ENCODE results near the gene GRIN1.

Gene GRIN1

GRCh38 chr9:137147091-137147792, 8.3 kb downstream of the GRIN1 start:
- Mint-ChIP-seq H3K27me3 (peaks cover 25% of the 10 kb centered on the region), H3K9me3 (no peaks in the 10 kb centered on the region), H3K27ac (no peak overlapping the region)

DNA sequence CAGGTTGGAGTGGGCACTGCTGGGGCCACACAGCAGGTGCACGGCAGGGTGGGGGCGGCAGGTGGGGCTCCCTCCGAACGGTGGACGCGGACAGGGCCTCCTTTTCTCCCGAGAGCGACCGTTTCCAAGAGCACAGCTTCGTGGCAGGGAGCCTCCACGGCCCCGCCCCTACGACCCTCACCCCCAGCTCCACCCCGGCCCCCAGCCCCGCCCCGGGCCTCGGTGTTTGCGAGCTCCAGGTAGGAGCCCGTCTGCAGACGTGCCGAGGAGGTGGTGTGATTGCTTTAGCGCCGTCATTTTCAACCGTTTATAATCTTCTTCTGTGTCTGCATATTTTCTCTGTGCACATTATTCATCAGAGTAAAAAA, 8.8 kb downstream of the GRIN1 start:
- H3K27me3 Mint-ChIP-seq = peaks cover 22% of the 10 kb centered on the region
- H3K9me3 Mint-ChIP-seq = no peaks in the 10 kb centered on the region
- no peaks in the 10 kb centered on the region for H3K36me3 Mint-ChIP-seq (ENCODE audit: low read depth)
- no peaks in the 10 kb centered on the region for H3K4me1 Mint-ChIP-seq (ENCODE audit: low read depth)
- no peak for DNase-seq
- H3K27ac Mint-ChIP-seq = no peak overlapping the region
- H3K4me3 Mint-ChIP-seq = no peak overlapping the region

More at GRCh38 chr9:137147091-137147792, 8.3 kb downstream of the GRIN1 start:
- Mint-ChIP-seq H3K36me3 (ENCODE audit: low read depth) (no peaks in the 10 kb centered on the region), H3K4me3 (no peak overlapping the region), H3K4me1 (ENCODE audit: low read depth) (no peaks in the 10 kb centered on the region)
- no peak for DNase-seq

DNA sequence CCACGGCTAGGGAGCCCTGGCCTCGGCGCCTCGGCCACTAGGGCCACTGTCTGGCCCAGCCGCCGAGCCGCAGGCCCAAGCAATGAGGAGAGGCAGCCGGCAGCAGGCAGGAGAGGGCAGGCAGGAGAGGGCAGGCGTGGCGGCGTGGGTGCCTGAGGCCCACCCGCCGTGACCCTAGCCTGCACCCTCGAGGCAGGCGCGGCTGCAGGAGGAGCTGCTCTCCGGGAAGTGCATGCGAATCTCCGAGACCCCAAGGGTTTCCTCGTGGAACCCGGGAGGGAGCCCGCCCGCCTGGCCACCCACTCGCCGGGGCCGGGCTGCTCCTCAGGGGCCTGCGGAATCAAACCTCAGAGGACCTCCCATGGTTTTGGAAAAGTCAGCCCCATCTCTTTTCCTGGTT, 9.3 kb downstream of the GRIN1 start:
- H3K9me3 Mint-ChIP-seq = no peaks in the 10 kb centered on the region
- no peak overlapping the region for H3K4me3 Mint-ChIP-seq
- H3K27me3 Mint-ChIP-seq = peaks cover 22% of the 10 kb centered on the region
- no peak overlapping the region for H3K27ac Mint-ChIP-seq
- H3K36me3 Mint-ChIP-seq (ENCODE audit: low read depth) = no peaks in the 10 kb centered on the region
- no peak for DNase-seq
- H3K4me1 Mint-ChIP-seq (ENCODE audit: low read depth) = no peaks in the 10 kb centered on the region

DNA sequence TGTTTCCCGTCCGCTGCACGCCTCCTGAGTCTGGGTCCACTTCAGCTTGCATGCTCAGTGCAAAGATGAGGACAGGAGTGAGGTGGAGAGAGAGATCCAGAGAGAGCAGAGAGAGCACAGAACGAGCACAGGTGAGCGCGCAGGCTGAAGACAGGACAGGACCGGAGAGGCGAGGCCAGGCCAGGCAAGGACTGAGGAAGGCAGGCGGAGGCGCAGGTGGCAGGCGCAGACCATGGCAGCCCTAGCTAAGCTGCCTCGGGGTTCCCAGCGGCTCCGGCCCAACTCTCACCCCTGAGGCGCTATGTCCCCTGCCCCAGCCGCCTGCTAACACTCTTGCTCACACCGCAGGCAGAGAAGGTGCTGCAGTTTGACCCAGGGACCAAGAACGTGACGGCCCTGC, 9.7 kb downstream of the GRIN1 start:
- no peak for DNase-seq
- peaks cover 18% of the 10 kb centered on the region for H3K27me3 Mint-ChIP-seq
- no peak overlapping the region for H3K27ac Mint-ChIP-seq
- no peak overlapping the region for H3K4me3 Mint-ChIP-seq
- H3K4me1 Mint-ChIP-seq (ENCODE audit: low read depth) = no peaks in the 10 kb centered on the region
- no peaks in the 10 kb centered on the region for H3K36me3 Mint-ChIP-seq (ENCODE audit: low read depth)
- no peaks in the 10 kb centered on the region for H3K9me3 Mint-ChIP-seq

DNA sequence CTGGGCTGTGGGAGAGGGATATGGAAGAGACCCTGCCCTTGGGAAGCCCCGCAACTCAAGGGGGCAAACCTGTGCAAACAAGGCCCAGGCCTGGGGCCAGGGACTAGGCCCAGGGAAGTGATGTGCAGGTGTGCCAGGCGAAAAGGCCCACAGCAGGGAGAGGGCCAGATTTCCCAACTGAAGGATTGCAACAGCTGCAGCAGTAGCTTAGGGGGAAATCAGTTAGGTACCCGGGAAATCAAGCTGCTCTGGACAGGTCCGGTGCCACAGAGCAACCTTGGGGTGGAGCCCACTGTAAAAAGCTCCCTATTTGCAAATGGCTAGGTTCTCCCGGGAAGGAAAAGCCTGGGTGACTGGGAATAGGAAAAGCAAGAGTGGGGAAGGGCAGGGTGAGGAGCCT, 10.4 kb downstream of the GRIN1 start:
- DNase-seq = no peak
- Mint-ChIP-seq H3K9me3 (no peaks in the 10 kb centered on the region), H3K36me3 (ENCODE audit: low read depth) (no peaks in the 10 kb centered on the region), H3K27ac (no peak overlapping the region), H3K4me1 (ENCODE audit: low read depth) (no peaks in the 10 kb centered on the region), H3K4me3 (no peak overlapping the region), H3K27me3 (peaks cover 13% of the 10 kb centered on the region)

GRCh38 chr9:137149942-137150616, 11.1 kb downstream of the GRIN1 start:
- H3K36me3 Mint-ChIP-seq (ENCODE audit: low read depth) = no peaks in the 10 kb centered on the region
- no peaks in the 10 kb centered on the region for H3K4me1 Mint-ChIP-seq (ENCODE audit: low read depth)
- H3K27ac Mint-ChIP-seq = no peak overlapping the region
- peaks cover 17% of the 10 kb centered on the region for H3K27me3 Mint-ChIP-seq
- DNase-seq = no peak
- H3K9me3 Mint-ChIP-seq = no peaks in the 10 kb centered on the region
- no peak overlapping the region for H3K4me3 Mint-ChIP-seq

DNA sequence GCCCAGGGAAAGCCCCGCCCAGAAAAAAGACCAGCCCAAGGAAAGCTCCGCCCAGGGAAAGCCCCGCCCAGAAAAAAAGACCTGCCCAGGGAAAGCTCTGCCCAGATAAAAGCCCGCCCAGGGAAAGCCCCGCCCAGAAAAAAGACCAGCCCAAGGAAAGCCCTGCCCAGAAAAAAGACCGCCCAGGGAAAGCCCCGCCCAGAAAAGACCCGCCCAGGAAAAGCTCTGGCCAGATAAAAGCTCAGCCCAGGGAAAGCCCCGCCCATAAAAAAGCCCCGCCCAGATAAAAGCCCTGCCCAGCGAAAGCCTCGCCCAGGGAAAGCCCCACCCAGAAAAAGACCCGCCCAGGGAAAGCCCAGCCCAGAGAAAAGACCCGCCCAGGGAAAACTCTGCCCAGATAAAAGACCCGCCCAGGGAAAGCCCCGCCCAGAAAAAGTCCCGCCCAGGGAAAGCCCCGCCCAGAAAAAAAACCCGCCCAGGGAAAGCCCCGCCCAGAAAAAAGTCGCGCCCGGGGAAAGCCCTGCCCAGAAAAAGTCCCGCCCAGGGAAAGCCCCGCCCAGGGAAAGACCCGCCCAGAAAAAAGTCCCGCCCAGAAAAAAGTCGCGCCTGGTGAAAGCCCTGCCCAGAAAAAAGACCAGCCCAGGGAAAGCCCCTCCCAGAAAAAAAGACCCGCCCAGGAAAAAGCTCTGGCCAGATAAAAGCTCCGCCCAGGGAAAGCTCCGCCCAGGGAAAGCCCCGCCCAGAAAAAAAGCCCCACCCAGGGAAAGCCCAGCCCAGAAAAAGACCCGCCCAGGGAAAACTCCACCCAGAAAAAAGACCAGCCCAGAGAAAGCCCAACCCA, 11.9 kb downstream of the GRIN1 start:
- H3K36me3 Mint-ChIP-seq (ENCODE audit: low read depth) = no peaks in the 10 kb centered on the region

GRCh38 chr9:137152844-137153405, 14.0 kb downstream of the GRIN1 start:
- Mint-ChIP-seq H3K27me3 (peaks cover 30% of the 10 kb centered on the region), H3K4me1 (ENCODE audit: low read depth) (peaks cover 11% of the 10 kb centered on the region), H3K36me3 (ENCODE audit: low read depth) (no peaks in the 10 kb centered on the region), H3K27ac (no peak overlapping the region), H3K9me3 (no peaks in the 10 kb centered on the region), H3K4me3 (no peak overlapping the region)
- DNase-seq = no peak

More for the DNA sequence above, 11.9 kb downstream of the GRIN1 start:
- peaks cover 23% of the 10 kb centered on the region for H3K27me3 Mint-ChIP-seq
- peak overlapping the region; percentile 6 for H3K27ac Mint-ChIP-seq
- peak; percentile 70 for DNase-seq
- no peaks in the 10 kb centered on the region for H3K4me1 Mint-ChIP-seq (ENCODE audit: low read depth)
- no peaks in the 10 kb centered on the region for H3K9me3 Mint-ChIP-seq
- H3K4me3 Mint-ChIP-seq = no peak overlapping the region

GRCh38 chr9:137156567-137157375, 17.8 kb downstream of the GRIN1 start:
- DNase-seq = peak; percentile 74
- Mint-ChIP-seq H3K36me3 (ENCODE audit: low read depth) (no peaks in the 10 kb centered on the region), H3K4me3 (peak overlapping the region; percentile 44), H3K9me3 (no peaks in the 10 kb centered on the region), H3K27ac (no peak overlapping the region), H3K4me1 (ENCODE audit: low read depth) (peaks cover 21% of the 10 kb centered on the region), H3K27me3 (peaks cover 64% of the 10 kb centered on the region)

- Mint-ChIP-seq H3K9me3 (no peaks in the 10 kb centered on the region), H3K36me3 (ENCODE audit: low read depth) (no peaks in the 10 kb centered on the region), H3K4me1 (ENCODE audit: low read depth) (peaks cover 22% of the 10 kb centered on the region), H3K27ac (no peak overlapping the region), H3K4me3 (no peak overlapping the region), H3K27me3 (peaks cover 70% of the 10 kb centered on the region)
- no peak for DNase-seq
Measured at GRCh38 chr9:137157618-137158415, 18.9 kb downstream of the GRIN1 start.

DNA sequence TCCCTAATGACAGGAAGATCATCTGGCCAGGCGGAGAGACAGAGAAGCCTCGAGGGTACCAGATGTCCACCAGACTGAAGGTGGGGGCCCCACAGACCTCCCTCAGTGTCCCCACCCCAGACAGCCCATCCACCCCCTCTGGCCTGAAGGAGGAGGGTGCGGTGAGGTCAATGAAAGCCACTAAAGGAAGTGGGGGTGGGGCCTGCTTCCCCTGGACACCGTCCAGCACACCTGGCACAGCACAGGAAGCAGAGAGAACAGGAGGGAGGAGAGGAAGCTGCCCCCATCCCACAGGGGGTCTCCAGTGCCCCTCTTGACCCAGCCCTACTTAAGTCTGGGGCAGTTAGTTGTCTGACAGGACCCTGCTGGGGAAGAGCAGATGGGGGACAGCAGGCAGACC, 19.7 kb downstream of the GRIN1 start:
- Mint-ChIP-seq H3K27ac (no peak overlapping the region), H3K36me3 (ENCODE audit: low read depth) (no peaks in the 10 kb centered on the region), H3K27me3 (peaks cover 76% of the 10 kb centered on the region), H3K4me1 (ENCODE audit: low read depth) (peaks cover 27% of the 10 kb centered on the region), H3K4me3 (no peak overlapping the region), H3K9me3 (no peaks in the 10 kb centered on the region)
- DNase-seq = no peak

GRCh38 chr9:137159105-137160053, 20.4 kb downstream of the GRIN1 start:
- H3K4me3 Mint-ChIP-seq = no peak overlapping the region
- peaks cover 27% of the 10 kb centered on the region for H3K4me1 Mint-ChIP-seq (ENCODE audit: low read depth)
- no peak overlapping the region for H3K27ac Mint-ChIP-seq
- H3K9me3 Mint-ChIP-seq = no peaks in the 10 kb centered on the region
- DNase-seq = no peak
- no peaks in the 10 kb centered on the region for H3K36me3 Mint-ChIP-seq (ENCODE audit: low read depth)
- peaks cover 80% of the 10 kb centered on the region for H3K27me3 Mint-ChIP-seq

Data from activated T-cell treated with anti-CD3 and anti-CD28 coated beads, Interleukin-2, amount 50 U/mL, for 24 hours (primary cell).